Effector memory CD4-positive, alpha-beta T cell (primary cell): Measurements from ENCODE around the gene MED27.

Experiments
- DNase-seq, 3 donors: peaks; one replicate each; pipeline ENCODE4 v3.0.0-alpha.2; 2020
- H3K27ac ChIP-seq: 2 replicates; pipeline ENCODE4 v1.7.0; 2013; ENCODE audit warnings: mild to moderate bottlenecking, low read length, moderate library complexity; ENCODE audit not compliant: insufficient read depth, poor library complexity, severe bottlenecking
- H3K27me3 ChIP-seq: replicated peaks from 2 replicates; pipeline ENCODE4 v1.7.0; 2013; ENCODE audit warnings: mild to moderate bottlenecking, low read length; ENCODE audit not compliant: insufficient read depth, control insufficient read depth, poor library complexity, severe bottlenecking
- H3K36me3 ChIP-seq: 2 replicates; pipeline ENCODE4 v1.7.0; 2013; ENCODE audit warnings: mild to moderate bottlenecking, low read length, moderate library complexity; ENCODE audit not compliant: control insufficient read depth, insufficient read depth
- H3K4me1 ChIP-seq: 2 replicates; pipeline ENCODE4 v1.7.0; 2013; ENCODE audit warnings: low read length, mild to moderate bottlenecking; ENCODE audit not compliant: control insufficient read depth, insufficient read depth, poor library complexity, severe bottlenecking
- H3K4me3 ChIP-seq: 2 replicates; pipeline ENCODE4 v1.7.0; 2013; ENCODE audit warnings: low read length, low read depth, mild to moderate bottlenecking; ENCODE audit not compliant: insufficient read depth, poor library complexity, severe bottlenecking
- H3K9me3 ChIP-seq: 2 replicates; pipeline ENCODE4 v1.7.0; 2013; ENCODE audit warnings: mild to moderate bottlenecking, low read length, moderate library complexity; ENCODE audit not compliant: control insufficient read depth

MED27 gene

GRCh38 chr9:132020820-132021510, 58.7 kb downstream of the MED27 start:
- Histone ChIP-seq H3K27me3 (no peaks in the 10 kb centered on the region), H3K9me3 (no peaks in the 10 kb centered on the region), H3K27ac (no peak overlapping the region), H3K4me1 (no peaks in the 10 kb centered on the region), H3K36me3 (no peaks in the 10 kb centered on the region), H3K4me3 (no peak overlapping the region)
- DNase-seq = no peak

GRCh38 chr9:132020272-132020671, 59.4 kb downstream of the MED27 start:
- Histone ChIP-seq H3K27ac (no peak overlapping the region), H3K4me3 (no peak overlapping the region), H3K27me3 (no peaks in the 10 kb centered on the region), H3K9me3 (no peaks in the 10 kb centered on the region), H3K36me3 (no peaks in the 10 kb centered on the region), H3K4me1 (no peaks in the 10 kb centered on the region)
- no peak for DNase-seq

- Histone ChIP-seq H3K36me3 (no peaks in the 10 kb centered on the region), H3K27ac (no peak overlapping the region), H3K27me3 (no peaks in the 10 kb centered on the region), H3K9me3 (no peaks in the 10 kb centered on the region), H3K4me3 (no peak overlapping the region), H3K4me1 (no peaks in the 10 kb centered on the region)
- DNase-seq = no peak
Observed at GRCh38 chr9:132019702-132020101, 60.0 kb downstream of the MED27 start.

GRCh38 chr9:132018957-132019405, 60.7 kb downstream of the MED27 start:
- H3K27ac ChIP-seq = no peak overlapping the region
- DNase-seq = no peak

GRCh38 chr9:132016456-132016855, 63.2 kb downstream of the MED27 start:
- no peak for DNase-seq
- Histone ChIP-seq H3K9me3 (no peaks in the 10 kb centered on the region), H3K4me3 (no peak overlapping the region), H3K4me1 (no peaks in the 10 kb centered on the region), H3K36me3 (peaks cover 17% of the 10 kb centered on the region), H3K27ac (no peak overlapping the region), H3K27me3 (no peaks in the 10 kb centered on the region)

More at GRCh38 chr9:132018957-132019405, 60.7 kb downstream of the MED27 start:
- Histone ChIP-seq H3K4me3 (no peak overlapping the region), H3K9me3 (no peaks in the 10 kb centered on the region), H3K4me1 (no peaks in the 10 kb centered on the region), H3K27me3 (no peaks in the 10 kb centered on the region), H3K36me3 (peaks cover 3% of the 10 kb centered on the region)

- peaks cover 17% of the 10 kb centered on the region for H3K36me3 ChIP-seq
- H3K4me1 ChIP-seq = no peaks in the 10 kb centered on the region
- no peak for DNase-seq
- H3K27me3 ChIP-seq = no peaks in the 10 kb centered on the region
- H3K27ac ChIP-seq = no peak overlapping the region
- no peaks in the 10 kb centered on the region for H3K9me3 ChIP-seq
- no peak overlapping the region for H3K4me3 ChIP-seq
Observed at GRCh38 chr9:132015866-132016265, 63.8 kb downstream of the MED27 start.

- DNase-seq = no peak
- Histone ChIP-seq H3K27me3 (no peaks in the 10 kb centered on the region), H3K4me3 (no peak overlapping the region), H3K4me1 (no peaks in the 10 kb centered on the region), H3K9me3 (no peaks in the 10 kb centered on the region), H3K27ac (no peak overlapping the region), H3K36me3 (peaks cover 17% of the 10 kb centered on the region)
Observed at GRCh38 chr9:132014218-132014805, 65.4 kb downstream of the MED27 start.

GRCh38 chr9:132012704-132013357, 66.8 kb downstream of the MED27 start:
- Histone ChIP-seq H3K36me3 (peaks cover 17% of the 10 kb centered on the region), H3K4me1 (no peaks in the 10 kb centered on the region), H3K27ac (no peak overlapping the region), H3K9me3 (no peaks in the 10 kb centered on the region), H3K4me3 (no peak overlapping the region), H3K27me3 (no peaks in the 10 kb centered on the region)
- DNase-seq = no peak

GRCh38 chr9:132011896-132012295, 67.8 kb downstream of the MED27 start:
- no peak overlapping the region for H3K27ac ChIP-seq
- no peaks in the 10 kb centered on the region for H3K9me3 ChIP-seq
- H3K27me3 ChIP-seq = no peaks in the 10 kb centered on the region
- no peak for DNase-seq
- no peaks in the 10 kb centered on the region for H3K4me1 ChIP-seq
- H3K36me3 ChIP-seq = peaks cover 17% of the 10 kb centered on the region
- no peak overlapping the region for H3K4me3 ChIP-seq

GRCh38 chr9:132011309-132011708, 68.4 kb downstream of the MED27 start:
- no peak for DNase-seq
- H3K9me3 ChIP-seq = no peaks in the 10 kb centered on the region
- no peak overlapping the region for H3K4me3 ChIP-seq

More at GRCh38 chr9:132011309-132011708, 68.4 kb downstream of the MED27 start:
- Histone ChIP-seq H3K36me3 (peaks cover 17% of the 10 kb centered on the region), H3K27ac (no peak overlapping the region), H3K4me1 (no peaks in the 10 kb centered on the region), H3K27me3 (no peaks in the 10 kb centered on the region)
